Measurements from ENCODE around the gene H2BK1.

GRCh38 chr7:151178831-151179230, 31.5 kb downstream of the H2BK1 start:
- no peak for TF ChIP-seq CTCF (IDR thresholded peaks at IDR 0.05)
- no peak for TF ChIP-seq POLR2A (IDR thresholded peaks at IDR 0.05)

All from right lobe of liver (tissue), 4 donors.